Activated T-cell treated with anti-CD3 and anti-CD28 coated beads, Interleukin-2, amount 50 U/mL, for 72 hours (primary cell): Measurements from ENCODE around the gene MFF. TPM values are rescaled to one million over a fixed set of nuclear protein-coding genes. Genes with fewer than 3 reads are reported as not detected.
A peak's percentile ranks its signal among the peaks of the same experiment; 100 is the strongest.
"Not testable (repeated sequence)": the region's sequence is repeated elsewhere in the genome, so short reads cannot be mapped to it uniquely, and the experiment has no call there.

Source experiments
- ATAC-seq, 2 donors: fragments of 150-1000 bp; cut with Tn5 transposase; replicated peaks in 1 of 2; 2 replicates each; pipeline ENCODE4 v1.10.0; 2021; ENCODE audit warnings: moderate library complexity in 2 of 2, mild to moderate bottlenecking in 1 of 2
- DNase-seq, 2 donors: peaks; one replicate each; pipeline ENCODE4 v3.0.0; 2021 to 2022; ENCODE audit warnings: mixed read lengths in 1 of 2
- H3K27ac Mint-ChIP-seq: one replicate; pipeline ENCODE4 v1.8.0; 2022; ENCODE audit warnings: mild to moderate bottlenecking, moderate library complexity, mixed read lengths
- H3K27me3 Mint-ChIP-seq: one replicate; pipeline ENCODE4 v1.8.0; 2022; ENCODE audit warnings: low read depth, mixed read lengths
- H3K36me3 Mint-ChIP-seq, 2 donors: one replicate each; pipeline ENCODE4 v1.8.0; 2022; ENCODE audit warnings: mixed read lengths in 2 of 2, mild to moderate bottlenecking in 1 of 2; ENCODE audit not compliant: insufficient read depth in 2 of 2
- H3K4me1 Mint-ChIP-seq: one replicate; pipeline ENCODE4 v1.8.0; 2022; ENCODE audit warnings: low read depth, mixed read lengths
- H3K4me3 Mint-ChIP-seq, 2 donors: one replicate each; pipeline ENCODE4 v1.8.0; 2022; ENCODE audit warnings: mild to moderate bottlenecking in 2 of 2, mixed read lengths in 2 of 2, moderate library complexity in 2 of 2
- H3K9me3 Mint-ChIP-seq, 2 donors: one replicate each; pipeline ENCODE4 v1.8.0; 2022; ENCODE audit warnings: mixed read lengths in 2 of 2
- total RNA-seq, 2 donors: library from RNA; stranded (reverse); gene quantifications; one replicate each; pipeline ENCODE4 v1.2.3, GENCODE V29; 2022

The MFF gene
- total RNA-seq, 2 donors from 2014 or later: 80.6 to 88.7 TPM

DNA sequence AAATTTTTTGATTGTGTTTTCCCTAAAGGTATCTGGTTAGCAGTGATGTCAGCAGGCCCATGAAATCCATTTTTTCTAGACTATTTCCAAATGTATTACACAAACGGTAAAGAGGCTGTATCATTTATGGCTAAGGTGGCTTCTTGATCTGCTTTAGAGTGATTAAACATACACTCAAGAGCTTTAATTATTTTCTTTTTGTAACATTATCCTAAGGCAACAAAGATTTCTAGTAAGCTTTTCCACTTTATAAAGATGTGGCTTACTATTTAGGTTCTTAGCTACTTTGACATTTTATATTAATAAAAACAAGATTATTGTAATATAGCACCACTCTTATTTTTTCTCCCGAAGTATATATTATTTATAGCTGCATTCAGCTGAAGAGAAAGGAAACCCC is 16.5 kb downstream of the MFF start:
- Mint-ChIP-seq H3K36me3 (peaks cover 1 to 3% of the 10 kb centered on the region in 2 donors), H3K27me3 (no peaks in the 10 kb centered on the region)

DNA sequence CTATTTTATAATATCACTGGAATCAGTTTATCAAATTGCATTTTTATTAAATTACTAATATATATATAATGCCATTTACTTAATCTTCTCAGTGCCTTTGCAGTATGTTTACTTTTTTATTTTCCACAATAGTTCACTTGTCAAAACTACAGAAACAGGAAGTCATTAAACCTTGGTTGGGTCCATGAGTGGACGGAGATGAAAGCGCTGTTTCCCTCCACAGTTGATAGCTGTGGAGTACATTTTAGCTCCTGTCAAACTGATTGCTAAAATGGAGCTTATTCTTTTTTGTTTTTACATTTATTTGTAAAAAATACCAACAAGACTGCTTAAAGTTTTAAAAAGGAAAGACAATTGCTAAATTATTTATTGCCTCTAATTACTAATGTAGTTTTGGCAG is 19.2 kb downstream of the MFF start:
- Mint-ChIP-seq H3K4me1 (no peaks in the 10 kb centered on the region), H3K4me3 (no peak overlapping the region), H3K36me3 (peaks cover 1 to 3% of the 10 kb centered on the region in 2 donors), H3K27ac (no peak overlapping the region), H3K9me3 (no peaks in the 10 kb centered on the region), H3K27me3 (no peaks in the 10 kb centered on the region)
- ATAC-seq (no peak), DNase-seq (no peak)

More for the DNA sequence above, 16.5 kb downstream of the MFF start:
- DNase-seq: no peak
- Mint-ChIP-seq H3K27ac (no peak overlapping the region), H3K4me3 (no peak overlapping the region), H3K9me3 (no peaks in the 10 kb centered on the region), H3K4me1 (no peaks in the 10 kb centered on the region)
- ATAC-seq: no peak

DNA sequence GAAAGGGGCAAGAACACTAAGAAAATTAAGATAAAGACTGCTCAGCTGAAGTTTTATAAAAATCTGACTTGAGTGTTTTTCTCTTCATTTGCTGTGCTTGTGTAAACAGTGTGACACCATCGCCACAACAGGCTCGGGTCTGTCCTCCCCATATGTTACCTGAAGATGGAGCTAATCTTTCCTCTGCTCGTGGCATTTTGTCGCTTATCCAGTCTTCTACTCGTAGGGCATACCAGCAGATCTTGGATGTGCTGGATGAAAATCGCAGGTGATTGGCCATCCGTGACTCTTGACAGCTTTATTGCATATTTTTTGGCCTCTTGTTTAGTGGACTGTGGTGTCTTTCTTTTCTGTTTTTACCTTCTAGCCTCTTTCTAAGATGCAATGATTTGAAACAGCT is 22.1 kb downstream of the MFF start:
- no peak for ATAC-seq
- Mint-ChIP-seq H3K27me3 (no peaks in the 10 kb centered on the region), H3K36me3 (peaks cover 1 to 3% of the 10 kb centered on the region in 2 donors), H3K9me3 (no peaks in the 10 kb centered on the region), H3K4me3 (no peak overlapping the region), H3K4me1 (peaks cover 17% of the 10 kb centered on the region), H3K27ac (no peak overlapping the region)
- DNase-seq: no peak

DNA sequence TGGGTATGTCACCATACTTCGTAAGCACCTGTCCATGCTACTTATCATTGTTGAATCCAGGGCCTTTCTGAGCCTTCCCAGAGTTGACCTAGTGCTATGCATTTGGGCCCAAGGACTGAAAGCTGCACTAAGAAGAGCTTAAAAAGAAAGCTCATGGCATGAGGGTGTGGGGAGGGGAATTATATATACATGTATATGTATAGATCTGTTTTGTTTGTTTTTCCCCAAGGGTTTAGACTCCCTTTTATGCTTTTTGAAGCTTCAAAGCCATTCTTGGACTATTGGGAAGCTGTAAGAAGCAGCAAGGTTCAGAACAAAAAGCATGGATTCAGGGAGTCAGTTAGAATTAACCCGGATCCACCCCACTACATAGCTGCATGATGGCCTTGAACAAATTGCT is 23.3 kb downstream of the MFF start:
- ATAC-seq: no peak
- Mint-ChIP-seq H3K27me3 (no peaks in the 10 kb centered on the region), H3K4me1 (peaks cover 17% of the 10 kb centered on the region), H3K4me3 (no peak overlapping the region), H3K36me3 (peaks cover 0 to 2% of the 10 kb centered on the region in 2 donors), H3K9me3 (no peaks in the 10 kb centered on the region), H3K27ac (no peak overlapping the region)
- no peak for DNase-seq

DNA sequence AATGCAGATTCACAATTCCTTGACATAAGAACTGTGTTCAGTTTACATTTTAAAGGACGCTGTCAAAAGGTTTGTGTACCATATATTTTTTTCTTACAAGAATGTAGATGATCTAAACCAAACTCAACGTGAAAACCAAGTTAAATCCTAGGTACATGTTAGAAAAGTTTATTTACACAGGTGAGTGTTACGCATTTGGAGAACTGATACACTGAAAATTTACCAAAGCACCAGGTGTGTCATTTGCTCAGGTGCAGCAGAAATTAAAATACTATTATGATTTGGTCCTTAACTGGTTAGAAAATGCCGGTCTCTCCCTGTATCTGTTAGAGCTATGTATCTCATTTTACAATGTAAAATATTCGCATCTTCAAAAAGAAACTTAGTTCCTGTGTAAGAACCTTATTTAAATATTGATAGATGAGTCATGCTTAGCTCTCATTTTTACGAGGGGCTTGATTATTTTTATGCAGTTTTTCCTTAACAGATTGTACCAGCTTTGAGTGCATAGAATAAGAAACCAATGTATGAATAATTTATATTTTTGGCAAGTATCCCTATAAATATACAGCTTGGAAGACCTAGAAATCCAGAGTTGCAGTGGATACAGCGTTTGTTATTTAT is 25.1 kb downstream of the MFF start:
- no peaks in the 10 kb centered on the region for H3K27me3 Mint-ChIP-seq
- H3K4me1 Mint-ChIP-seq: peaks cover 17% of the 10 kb centered on the region
- H3K9me3 Mint-ChIP-seq: no peaks in the 10 kb centered on the region
- no peak for DNase-seq
- H3K4me3 Mint-ChIP-seq: no peak overlapping the region
- H3K36me3 Mint-ChIP-seq: peaks cover 0 to 2% of the 10 kb centered on the region in 2 donors
- no peak for ATAC-seq
- H3K27ac Mint-ChIP-seq: no peak overlapping the region

DNA sequence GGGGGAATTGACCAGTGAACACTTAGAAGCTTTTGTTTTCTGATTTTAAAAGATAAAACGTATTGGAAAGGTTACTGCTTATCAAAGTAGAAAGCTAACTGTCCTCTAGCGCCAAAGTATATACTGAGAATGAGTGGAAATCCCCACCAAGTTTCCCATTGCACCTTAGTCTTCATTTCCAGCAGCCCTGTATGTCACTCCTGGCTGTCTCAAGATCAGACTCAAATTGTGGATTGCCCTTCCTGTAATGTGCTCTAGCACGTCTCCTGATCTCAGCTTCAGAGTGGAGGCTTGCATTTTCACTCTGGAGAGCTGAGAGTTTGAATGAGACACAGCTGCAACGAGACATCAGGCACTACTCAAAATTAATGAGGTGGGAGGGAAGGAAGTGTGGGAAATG is 26.6 kb downstream of the MFF start:
- Mint-ChIP-seq H3K4me3 (peak overlapping the region; percentile 25 to 29), H3K27me3 (no peaks in the 10 kb centered on the region), H3K27ac (peak overlapping the region; percentile 20), H3K9me3 (no peaks in the 10 kb centered on the region), H3K36me3 (peaks cover 2% of the 10 kb centered on the region in 2 donors), H3K4me1 (peaks cover 17% of the 10 kb centered on the region)
- peak; percentile 53 to 60 for ATAC-seq
- DNase-seq: peak in 1 of 2 donors; percentile 6

DNA sequence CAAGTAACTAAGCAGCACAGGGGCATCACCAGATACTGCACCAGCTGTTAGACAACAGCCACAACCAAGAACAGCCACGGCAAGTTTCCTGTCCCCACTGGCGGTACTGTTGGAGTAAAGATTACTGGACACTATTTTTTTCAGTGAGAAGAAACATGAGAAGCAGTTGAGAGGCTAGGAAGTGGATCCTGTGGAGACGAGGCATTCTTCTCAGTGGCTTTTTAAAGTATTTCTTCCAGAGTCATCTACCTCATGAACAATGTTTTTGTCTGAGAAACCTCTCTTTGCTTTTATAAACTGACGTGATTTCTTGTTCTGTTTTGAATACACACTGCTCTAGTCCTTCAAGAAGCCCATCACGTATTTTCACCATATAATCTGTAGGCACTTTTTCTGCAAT is 35.3 kb downstream of the MFF start:
- Mint-ChIP-seq H3K36me3 (peaks cover 0 to 2% of the 10 kb centered on the region in 2 donors), H3K27ac (no peak overlapping the region)
- ATAC-seq: no peak

DNA sequence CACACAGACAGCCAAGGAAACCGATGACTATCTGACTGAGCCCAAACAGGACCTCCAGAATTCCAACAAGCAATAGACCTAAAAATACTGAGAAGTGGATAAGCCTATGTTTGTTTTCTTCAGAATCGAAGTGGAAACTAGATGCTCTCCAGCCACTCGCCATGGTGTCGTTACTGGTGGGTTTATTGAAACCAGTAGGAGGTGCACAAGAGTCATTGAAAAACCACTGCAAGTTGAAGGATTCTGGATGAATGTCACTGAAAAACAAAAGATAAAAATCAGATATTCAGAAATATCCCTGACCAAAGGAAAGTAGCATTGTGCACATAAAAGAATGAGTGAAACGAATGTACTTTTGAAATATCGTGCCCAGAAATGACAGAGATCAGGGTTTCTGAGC is 38.7 kb downstream of the MFF start:
- Mint-ChIP-seq H3K9me3 (no peaks in the 10 kb centered on the region), H3K36me3 (no peaks in the 10 kb centered on the region), H3K27me3 (no peaks in the 10 kb centered on the region), H3K27ac (peak overlapping the region; percentile 20), H3K4me3 (no peak overlapping the region), H3K4me1 (no peaks in the 10 kb centered on the region)
- DNase-seq (no peak), ATAC-seq (no peak)

More for the DNA sequence above, 35.3 kb downstream of the MFF start:
- Mint-ChIP-seq H3K9me3 (no peaks in the 10 kb centered on the region), H3K4me3 (no peak overlapping the region), H3K4me1 (no peaks in the 10 kb centered on the region), H3K27me3 (no peaks in the 10 kb centered on the region)
- no peak for DNase-seq

DNA sequence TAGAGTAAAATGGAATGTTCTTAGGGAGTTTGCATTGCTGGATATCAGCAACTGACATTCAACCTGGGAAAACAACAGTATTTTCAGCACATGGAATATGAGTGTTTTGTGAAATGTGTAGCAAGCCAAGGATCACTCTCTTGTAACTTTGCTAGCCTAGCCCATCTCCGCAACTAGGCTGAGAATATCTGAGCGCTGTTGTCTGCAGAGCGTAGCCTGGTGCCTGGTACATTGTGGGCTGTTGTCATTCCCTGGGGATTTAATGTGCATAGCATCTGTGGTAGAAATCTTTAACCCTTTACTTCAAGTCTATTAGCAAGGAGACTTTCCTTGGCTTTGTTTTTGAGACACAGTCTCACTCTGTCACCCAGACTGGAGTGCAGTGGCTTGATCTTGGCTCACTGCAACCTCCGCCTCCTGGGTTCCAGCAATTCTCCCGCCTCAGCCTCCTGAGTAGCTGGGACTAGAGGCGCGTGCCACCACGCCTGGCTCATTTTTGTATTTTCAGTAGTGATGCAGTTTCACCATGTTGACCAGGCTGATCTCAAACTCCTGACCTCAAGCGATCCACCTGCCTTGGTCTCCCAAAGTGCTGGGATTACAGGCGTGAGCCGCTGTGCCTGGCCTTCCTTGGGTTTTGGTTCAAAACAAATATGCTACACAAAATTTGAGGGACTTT is 39.7 kb downstream of the MFF start:
- not testable (repeated sequence) for H3K4me1 Mint-ChIP-seq, DNase-seq, ATAC-seq, H3K4me3 Mint-ChIP-seq, H3K36me3 Mint-ChIP-seq, H3K27me3 Mint-ChIP-seq, H3K27ac Mint-ChIP-seq, H3K9me3 Mint-ChIP-seq

DNA sequence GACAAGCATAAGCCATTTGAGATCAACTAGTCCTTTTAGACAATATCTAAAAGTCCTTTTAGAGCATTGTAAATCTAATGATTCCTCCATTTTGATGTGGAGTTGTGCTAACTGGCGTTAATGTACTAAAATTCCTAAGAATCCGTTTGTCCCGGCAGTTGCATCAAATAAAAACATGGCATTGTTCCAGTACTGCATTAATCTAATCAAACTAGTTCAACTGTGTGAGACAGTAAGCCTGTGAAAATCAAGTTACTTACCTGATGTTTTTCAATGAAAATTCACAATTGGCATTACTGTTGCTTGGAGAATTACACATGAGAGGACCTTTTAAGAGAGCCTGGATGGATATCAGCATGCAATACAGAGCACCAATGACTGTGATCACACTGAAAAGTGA is 40.8 kb downstream of the MFF start:
- Mint-ChIP-seq H3K27me3 (no peaks in the 10 kb centered on the region), H3K27ac (no peak overlapping the region), H3K36me3 (no peaks in the 10 kb centered on the region), H3K4me3 (no peak overlapping the region), H3K9me3 (no peaks in the 10 kb centered on the region), H3K4me1 (no peaks in the 10 kb centered on the region)
- ATAC-seq: no peak
- DNase-seq: no peak

DNA sequence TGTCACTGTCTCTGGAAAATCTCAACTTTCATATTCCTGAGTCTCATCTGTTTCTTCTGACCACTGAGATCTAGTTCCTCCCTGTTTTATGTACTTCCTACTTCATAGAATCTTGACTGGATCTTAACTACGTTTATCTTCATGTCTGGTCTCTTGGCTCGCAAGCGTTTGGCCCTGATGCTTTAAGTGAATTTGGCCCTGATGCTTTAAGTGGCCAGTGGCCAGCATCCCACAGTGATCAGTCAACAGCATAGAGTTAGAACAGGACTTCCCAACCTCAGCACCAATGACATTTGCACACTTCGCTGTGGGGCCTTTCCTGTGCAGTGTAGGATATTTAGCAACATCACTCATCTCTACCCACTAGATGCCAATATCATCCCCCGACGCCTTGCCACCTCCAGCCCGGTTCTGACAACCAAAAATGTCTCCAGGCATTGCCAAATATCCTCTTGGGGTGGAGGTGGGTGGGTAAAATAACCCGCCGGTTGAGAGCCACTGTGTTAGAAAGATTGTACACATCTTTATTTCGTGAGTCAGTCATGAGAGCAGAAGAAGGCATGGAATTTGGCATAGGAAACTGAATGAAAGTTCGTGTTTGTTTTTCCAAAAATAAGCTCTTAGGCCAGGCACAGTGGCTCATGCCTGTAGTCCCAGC is 41.8 kb downstream of the MFF start:
- DNase-seq: no peak
- Mint-ChIP-seq H3K36me3 (no peaks in the 10 kb centered on the region), H3K27me3 (no peaks in the 10 kb centered on the region), H3K4me3 (no peak overlapping the region), H3K4me1 (no peaks in the 10 kb centered on the region), H3K27ac (no peak overlapping the region), H3K9me3 (no peaks in the 10 kb centered on the region)
- ATAC-seq: no peak

DNA sequence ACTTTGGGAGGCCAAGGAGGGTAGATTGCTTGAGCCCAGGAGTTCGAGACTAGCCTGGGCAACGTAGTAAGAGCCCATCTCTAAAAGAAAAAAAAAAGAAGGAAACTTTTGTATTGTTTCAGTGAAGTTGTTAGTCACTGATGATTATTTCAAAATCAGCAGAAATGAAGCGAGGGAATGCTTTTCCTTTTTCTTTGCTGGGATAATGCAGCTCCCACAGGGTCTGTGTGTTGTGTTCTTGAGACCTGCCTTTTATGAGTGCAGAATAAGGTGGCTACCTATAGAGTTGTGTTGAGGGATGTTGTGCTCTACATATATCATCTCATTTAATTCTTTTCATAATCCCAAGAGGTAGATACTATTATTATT is 42.4 kb downstream of the MFF start:
- DNase-seq (no peak), ATAC-seq (no peak)
- no peak overlapping the region for H3K4me3 Mint-ChIP-seq
- no peaks in the 10 kb centered on the region for H3K27me3 Mint-ChIP-seq
- H3K9me3 Mint-ChIP-seq: no peaks in the 10 kb centered on the region
- no peaks in the 10 kb centered on the region for H3K36me3 Mint-ChIP-seq
- H3K27ac Mint-ChIP-seq: no peak overlapping the region
- no peaks in the 10 kb centered on the region for H3K4me1 Mint-ChIP-seq

DNA sequence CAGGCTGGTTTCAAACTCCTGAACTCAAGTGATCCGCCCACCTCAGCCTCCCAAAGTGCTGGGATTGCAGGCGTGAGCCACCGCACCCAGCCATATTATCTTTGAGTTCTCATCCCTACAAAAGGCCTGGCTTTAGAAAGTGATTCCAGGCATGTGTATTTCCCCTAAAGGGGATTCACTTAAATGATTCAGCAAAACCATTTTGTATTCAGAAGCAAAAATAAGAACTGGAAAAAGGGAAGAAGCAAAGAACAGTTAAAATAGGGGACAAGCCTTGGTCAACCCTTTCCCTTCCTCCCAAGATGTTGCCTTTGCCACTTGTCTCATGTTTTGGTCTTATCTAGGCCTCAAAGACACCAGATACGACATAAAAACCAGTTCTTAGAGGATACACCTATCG is 43.5 kb downstream of the MFF start:
- H3K36me3 Mint-ChIP-seq: no peaks in the 10 kb centered on the region
- H3K4me3 Mint-ChIP-seq: no peak overlapping the region
- H3K27me3 Mint-ChIP-seq: no peaks in the 10 kb centered on the region
- DNase-seq: no peak
- ATAC-seq: no peak
- no peak overlapping the region for H3K27ac Mint-ChIP-seq
- H3K9me3 Mint-ChIP-seq: no peaks in the 10 kb centered on the region
- peaks cover 4% of the 10 kb centered on the region for H3K4me1 Mint-ChIP-seq
